ENCODE results near the gene WDR55.
A peak's percentile ranks its signal among the peaks of the same experiment; 100 is the strongest.
"Not testable (repeated sequence)": the region's sequence is repeated elsewhere in the genome, so short reads cannot be mapped to it uniquely, and the experiment has no call there.

WDR55 gene

DNA sequence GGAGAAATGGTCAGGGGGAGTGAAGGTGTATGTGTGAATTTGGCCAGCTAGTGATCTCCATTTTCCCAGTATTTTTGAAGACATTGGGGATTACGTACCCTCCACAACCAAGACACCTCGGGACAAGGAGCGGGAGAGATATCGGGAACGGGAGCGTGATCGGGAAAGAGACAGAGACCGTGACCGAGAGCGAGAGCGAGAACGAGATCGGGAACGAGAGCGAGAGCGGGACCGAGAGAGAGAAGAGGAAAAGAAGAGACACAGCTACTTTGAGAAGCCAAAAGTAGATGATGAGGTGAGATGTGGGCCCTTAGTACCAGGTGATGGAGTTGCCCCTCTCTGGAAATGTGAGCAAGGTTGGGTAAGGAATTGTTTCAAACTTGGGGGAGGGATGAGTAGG, 5.8 kb upstream of the WDR55 start:
- Histone ChIP-seq H2AFZ (ENCODE audit: low read length) (no peak overlapping the region), H3K9me3 (replicated peaks in 1 of 2; ENCODE audit: control insufficient read depth in 2 of 2, insufficient read depth in 1 of 2, low read depth in 1 of 2, low read length in 2 of 2) (no peaks in the 10 kb centered on the region), H2BK5ac (ENCODE audit: low read length) (no peak overlapping the region), H3K4ac (ENCODE audit: low read length) (no peak overlapping the region), H3K27me3 (ENCODE audit: control insufficient read depth in 3 of 3, insufficient read depth in 3 of 3, low read depth in 1 of 3, low read length in 3 of 3) (no peaks in the 10 kb centered on the region), H4K8ac (ENCODE audit: low read depth, low read length) (no peak overlapping the region), H3K79me1 (ENCODE audit: low read depth, low read length) (no peaks in the 10 kb centered on the region), H4K91ac (ENCODE audit: low read depth, low read length, poor library complexity) (no peak overlapping the region), H3K23ac (ENCODE audit: low read depth, low read length, poor library complexity) (no peak overlapping the region), H3K4me2 (ENCODE audit: insufficient read depth, low read length, poor library complexity, severe bottlenecking) (no peak overlapping the region), H2BK12ac (ENCODE audit: low read length) (no peak overlapping the region), H3K9ac (ENCODE audit: low read depth, low read length, poor library complexity) (no peak overlapping the region), H3K27ac (replicated peaks; ENCODE audit: low read length) (no peak overlapping the region), H2BK15ac (ENCODE audit: low read length) (no peak overlapping the region), H3K4me3 (ENCODE audit: low read length in 2 of 2) (no peak overlapping the region), H3K14ac (ENCODE audit: low read length) (no peak overlapping the region), H3K4me1 (ENCODE audit: control insufficient read depth in 2 of 2, insufficient read depth in 1 of 2, low read depth in 1 of 2, low read length in 2 of 2) (no peaks in the 10 kb centered on the region), H3K36me3 (replicated peaks in 1 of 2; ENCODE audit: control insufficient read depth in 2 of 2, insufficient read depth in 2 of 2, low read length in 2 of 2) (peaks cover 45 to 96% of the 10 kb centered on the region in 2 donors), H2BK120ac (ENCODE audit: low read depth, low read length) (no peak overlapping the region), H2AK5ac (ENCODE audit: low read depth, low read length) (no peak overlapping the region), H3K18ac (ENCODE audit: low read length) (no peak overlapping the region)
- no peak for DNase-seq (ENCODE audit: low spot score)
- 100% methylated on average over 10 of the region's 17 CpGs; no CpG with 5 or more reads in 1 of the 2 donors for WGBS, 2 donors (ENCODE audit: extremely low coverage in 2 of 2, insufficient read length in 2 of 2, insufficient replicate concordance in 1 of 2)

DNA sequence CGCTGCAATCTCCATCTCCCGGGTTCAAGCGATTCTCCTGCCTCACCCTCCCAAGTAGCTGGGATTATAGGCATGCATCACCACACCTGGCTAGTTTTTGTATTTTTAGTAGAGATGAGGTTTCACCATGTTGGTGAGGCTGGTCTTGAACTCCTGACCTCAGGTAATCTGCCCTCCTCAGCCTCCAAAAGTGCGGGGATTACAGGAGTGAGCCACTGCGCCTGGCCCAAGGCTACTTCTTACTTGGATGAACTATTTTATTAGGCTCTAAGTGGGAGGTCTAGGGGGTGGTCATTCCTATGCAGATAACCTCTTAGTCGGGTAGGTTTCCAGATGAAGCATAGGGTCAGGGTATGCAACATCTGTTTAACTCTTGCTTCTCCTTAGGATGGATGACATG, 4.3 kb upstream of the WDR55 start:
- not testable (repeated sequence) for H3K9me3 ChIP-seq (replicated peaks in 1 of 2; ENCODE audit: control insufficient read depth in 2 of 2, insufficient read depth in 1 of 2, low read depth in 1 of 2, low read length in 2 of 2); H2BK120ac ChIP-seq (ENCODE audit: low read depth, low read length); H3K14ac ChIP-seq (ENCODE audit: low read length); H3K4ac ChIP-seq (ENCODE audit: low read length); H3K23ac ChIP-seq (ENCODE audit: low read depth, low read length, poor library complexity); H3K9ac ChIP-seq (ENCODE audit: low read depth, low read length, poor library complexity); H3K4me3 ChIP-seq (ENCODE audit: low read length in 2 of 2); H2BK5ac ChIP-seq (ENCODE audit: low read length); H2BK15ac ChIP-seq (ENCODE audit: low read length); H3K4me1 ChIP-seq (ENCODE audit: control insufficient read depth in 2 of 2, insufficient read depth in 1 of 2, low read depth in 1 of 2, low read length in 2 of 2); H4K8ac ChIP-seq (ENCODE audit: low read depth, low read length); H3K18ac ChIP-seq (ENCODE audit: low read length); H3K79me1 ChIP-seq (ENCODE audit: low read depth, low read length); H3K27me3 ChIP-seq (ENCODE audit: control insufficient read depth in 3 of 3, insufficient read depth in 3 of 3, low read depth in 1 of 3, low read length in 3 of 3); H2BK12ac ChIP-seq (ENCODE audit: low read length); H2AK5ac ChIP-seq (ENCODE audit: low read depth, low read length); H3K27ac ChIP-seq (replicated peaks; ENCODE audit: low read length); H3K4me2 ChIP-seq (ENCODE audit: insufficient read depth, low read length, poor library complexity, severe bottlenecking); H2AFZ ChIP-seq (ENCODE audit: low read length); DNase-seq (ENCODE audit: low spot score); H4K91ac ChIP-seq (ENCODE audit: low read depth, low read length, poor library complexity)
- WGBS, 2 donors (ENCODE audit: extremely low coverage in 2 of 2, insufficient read length in 2 of 2, insufficient replicate concordance in 1 of 2) = no CpG with 5 or more reads among the region's 6 CpGs
- peaks cover 40 to 81% of the 10 kb centered on the region in 2 donors for H3K36me3 ChIP-seq (replicated peaks in 1 of 2; ENCODE audit: control insufficient read depth in 2 of 2, insufficient read depth in 2 of 2, low read length in 2 of 2)

DNA sequence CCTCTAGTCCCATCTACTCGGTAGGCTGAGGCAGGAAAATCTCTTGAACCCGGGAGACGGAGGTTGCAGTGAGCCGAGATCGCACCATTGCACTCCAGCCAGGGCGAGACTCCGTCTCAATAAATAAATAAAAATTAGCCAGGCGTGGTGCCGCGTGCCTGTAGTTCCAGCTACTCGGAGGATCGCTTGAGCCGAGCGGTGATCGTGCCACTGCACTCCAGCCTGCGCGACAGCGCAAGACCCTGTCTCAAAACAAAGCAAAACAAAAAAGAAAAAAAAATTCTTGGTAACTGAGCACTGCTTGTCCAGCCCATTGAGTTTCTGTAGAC, 710 bp upstream of the WDR55 start:
- no peaks in the 10 kb centered on the region for H3K79me1 ChIP-seq (ENCODE audit: low read depth, low read length)
- WGBS, 2 donors (ENCODE audit: extremely low coverage in 2 of 2, insufficient read length in 2 of 2, insufficient replicate concordance in 1 of 2) = no CpG with 5 or more reads among the region's 18 CpGs
- peak overlapping the region; percentile 90 for H3K4me2 ChIP-seq (ENCODE audit: insufficient read depth, low read length, poor library complexity, severe bottlenecking)
- no peak overlapping the region for H2BK12ac ChIP-seq (ENCODE audit: low read length)
- H4K8ac ChIP-seq (ENCODE audit: low read depth, low read length) = no peak overlapping the region
- H3K23ac ChIP-seq (ENCODE audit: low read depth, low read length, poor library complexity) = no peak overlapping the region
- no peak overlapping the region for H3K18ac ChIP-seq (ENCODE audit: low read length)
- no peak overlapping the region for H3K14ac ChIP-seq (ENCODE audit: low read length)
- peaks cover 0 to 2% of the 10 kb centered on the region in 2 donors for H3K4me1 ChIP-seq (ENCODE audit: control insufficient read depth in 2 of 2, insufficient read depth in 1 of 2, low read depth in 1 of 2, low read length in 2 of 2)
- H3K9me3 ChIP-seq (replicated peaks in 1 of 2; ENCODE audit: control insufficient read depth in 2 of 2, insufficient read depth in 1 of 2, low read depth in 1 of 2, low read length in 2 of 2) = no peaks in the 10 kb centered on the region
- peak overlapping the region; percentile 86 for H2AFZ ChIP-seq (ENCODE audit: low read length)
- no peaks in the 10 kb centered on the region for H3K27me3 ChIP-seq (ENCODE audit: control insufficient read depth in 3 of 3, insufficient read depth in 3 of 3, low read depth in 1 of 3, low read length in 3 of 3)
- no peak overlapping the region for H2AK5ac ChIP-seq (ENCODE audit: low read depth, low read length)
- no peak overlapping the region for H2BK120ac ChIP-seq (ENCODE audit: low read depth, low read length)
- DNase-seq (ENCODE audit: low spot score) = no peak
- H3K27ac ChIP-seq (replicated peaks; ENCODE audit: low read length) = no peak overlapping the region
- H3K4me3 ChIP-seq (ENCODE audit: low read length in 2 of 2) = peak overlapping the region; percentile 89 to 95
- no peak overlapping the region for H2BK15ac ChIP-seq (ENCODE audit: low read length)
- no peak overlapping the region for H3K4ac ChIP-seq (ENCODE audit: low read length)
- H2BK5ac ChIP-seq (ENCODE audit: low read length) = no peak overlapping the region
- peak overlapping the region; percentile 93 for H3K9ac ChIP-seq (ENCODE audit: low read depth, low read length, poor library complexity)
- no peak overlapping the region for H4K91ac ChIP-seq (ENCODE audit: low read depth, low read length, poor library complexity)
- peaks cover 35 to 71% of the 10 kb centered on the region in 2 donors for H3K36me3 ChIP-seq (replicated peaks in 1 of 2; ENCODE audit: control insufficient read depth in 2 of 2, insufficient read depth in 2 of 2, low read length in 2 of 2)

DNA sequence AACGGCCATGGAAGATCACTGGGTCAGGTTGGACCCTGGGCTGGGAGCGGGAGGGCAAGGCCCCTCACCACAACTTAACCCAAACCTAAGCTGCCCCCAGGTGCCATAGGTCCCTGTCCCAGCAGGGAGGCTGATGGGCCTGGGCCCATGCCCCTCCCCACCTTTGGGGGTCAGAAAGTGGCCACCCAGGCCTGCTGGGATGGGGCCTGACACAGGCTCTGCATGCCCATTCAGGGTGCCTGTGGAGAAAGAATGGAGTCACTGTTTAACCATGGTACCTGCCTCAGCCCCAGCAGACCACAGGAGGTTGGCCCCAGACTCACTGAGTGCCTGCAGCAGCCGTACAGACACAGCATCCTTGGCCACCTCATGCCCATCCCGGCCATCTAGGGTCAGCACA, 6.3 kb downstream of the WDR55 start:
- not testable (repeated sequence) for H3K79me1 ChIP-seq (ENCODE audit: low read depth, low read length); H3K9me3 ChIP-seq (replicated peaks in 1 of 2; ENCODE audit: control insufficient read depth in 2 of 2, insufficient read depth in 1 of 2, low read depth in 1 of 2, low read length in 2 of 2); H2AFZ ChIP-seq (ENCODE audit: low read length); H3K18ac ChIP-seq (ENCODE audit: low read length); H4K91ac ChIP-seq (ENCODE audit: low read depth, low read length, poor library complexity); H3K4me1 ChIP-seq (ENCODE audit: control insufficient read depth in 2 of 2, insufficient read depth in 1 of 2, low read depth in 1 of 2, low read length in 2 of 2); H2BK15ac ChIP-seq (ENCODE audit: low read length); H3K4me3 ChIP-seq (ENCODE audit: low read length in 2 of 2); H3K14ac ChIP-seq (ENCODE audit: low read length); H4K8ac ChIP-seq (ENCODE audit: low read depth, low read length); DNase-seq (ENCODE audit: low spot score); H2BK120ac ChIP-seq (ENCODE audit: low read depth, low read length); H3K27ac ChIP-seq (replicated peaks; ENCODE audit: low read length); H3K23ac ChIP-seq (ENCODE audit: low read depth, low read length, poor library complexity); H2BK5ac ChIP-seq (ENCODE audit: low read length); H3K27me3 ChIP-seq (ENCODE audit: control insufficient read depth in 3 of 3, insufficient read depth in 3 of 3, low read depth in 1 of 3, low read length in 3 of 3); H3K4me2 ChIP-seq (ENCODE audit: insufficient read depth, low read length, poor library complexity, severe bottlenecking); H2BK12ac ChIP-seq (ENCODE audit: low read length); H3K4ac ChIP-seq (ENCODE audit: low read length); H3K9ac ChIP-seq (ENCODE audit: low read depth, low read length, poor library complexity); H2AK5ac ChIP-seq (ENCODE audit: low read depth, low read length)
- WGBS, 2 donors (ENCODE audit: extremely low coverage in 2 of 2, insufficient read length in 2 of 2, insufficient replicate concordance in 1 of 2) = no CpG with 5 or more reads among the region's 4 CpGs
- H3K36me3 ChIP-seq (replicated peaks in 1 of 2; ENCODE audit: control insufficient read depth in 2 of 2, insufficient read depth in 2 of 2, low read length in 2 of 2) = peaks cover 42 to 87% of the 10 kb centered on the region in 2 donors
